ENCODE results near the gene KRTAP10-3.
"Not testable (repeated sequence)": the region's sequence is repeated elsewhere in the genome, so short reads cannot be mapped to it uniquely, and the experiment has no call there.

The KRTAP10-3 gene

GRCh38 chr21:44550285-44550684 is 8.3 kb downstream of the KRTAP10-3 start:
- DNase-seq: not testable (repeated sequence)

DNA sequence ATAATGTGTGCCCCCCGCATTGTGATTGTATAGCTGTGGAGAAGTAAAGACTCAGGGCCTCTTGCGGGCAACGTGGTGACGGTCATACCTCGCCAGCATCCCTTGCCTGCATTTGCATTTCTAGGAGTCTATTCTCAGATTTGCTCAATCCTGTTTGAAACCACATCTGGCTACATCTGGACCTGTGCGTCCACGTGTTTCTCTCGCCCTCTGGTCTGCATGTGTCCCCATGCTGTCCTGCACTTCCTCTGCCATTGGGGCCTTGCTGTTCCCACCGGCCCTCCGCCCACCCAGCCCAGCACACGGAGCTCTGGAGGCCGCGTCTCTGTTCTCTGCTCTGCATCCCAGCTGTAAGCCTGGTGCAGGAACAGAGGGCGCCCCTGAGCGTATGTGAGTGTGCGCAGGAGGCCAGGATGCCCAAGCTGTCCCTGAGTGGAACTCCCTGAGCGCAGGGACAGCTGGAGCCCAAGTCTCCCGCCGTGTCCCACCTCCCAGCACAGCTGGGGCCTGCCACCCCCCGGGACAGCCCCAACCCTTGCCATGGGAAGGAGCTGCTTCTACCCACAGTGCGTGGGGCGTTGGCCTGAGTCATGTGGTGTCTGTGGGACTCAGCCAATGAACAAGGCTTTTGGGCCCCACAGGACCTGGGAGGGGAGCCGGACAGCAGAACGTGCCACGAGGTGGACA is 8.9 kb downstream of the KRTAP10-3 start:
- no peak for DNase-seq

DNA sequence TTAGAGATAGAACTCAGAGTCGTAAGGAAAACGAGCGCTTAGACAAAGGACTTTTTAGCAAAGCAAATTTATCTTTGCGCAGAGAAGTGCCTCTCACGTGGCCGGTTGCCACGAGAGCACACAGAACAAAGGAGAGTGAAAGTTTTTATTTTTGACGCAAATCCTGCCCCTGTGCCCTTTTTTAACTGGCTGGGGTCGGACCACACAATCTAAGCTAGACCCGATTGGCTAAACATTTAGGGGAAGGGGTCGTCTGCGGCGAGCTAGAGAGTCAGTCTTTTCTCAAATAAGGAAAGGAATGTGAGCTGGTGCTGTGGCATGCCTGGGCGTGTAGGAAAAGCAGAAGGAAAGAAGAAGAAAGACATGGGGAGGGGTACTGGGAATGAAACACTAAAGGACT is 9.7 kb downstream of the KRTAP10-3 start:
- no peak for DNase-seq

GRCh38 chr21:44548381-44548780 is 10.2 kb downstream of the KRTAP10-3 start:
- no peak for DNase-seq

GRCh38 chr21:44547656-44548331 is 10.8 kb downstream of the KRTAP10-3 start:
- DNase-seq: no peak

DNA sequence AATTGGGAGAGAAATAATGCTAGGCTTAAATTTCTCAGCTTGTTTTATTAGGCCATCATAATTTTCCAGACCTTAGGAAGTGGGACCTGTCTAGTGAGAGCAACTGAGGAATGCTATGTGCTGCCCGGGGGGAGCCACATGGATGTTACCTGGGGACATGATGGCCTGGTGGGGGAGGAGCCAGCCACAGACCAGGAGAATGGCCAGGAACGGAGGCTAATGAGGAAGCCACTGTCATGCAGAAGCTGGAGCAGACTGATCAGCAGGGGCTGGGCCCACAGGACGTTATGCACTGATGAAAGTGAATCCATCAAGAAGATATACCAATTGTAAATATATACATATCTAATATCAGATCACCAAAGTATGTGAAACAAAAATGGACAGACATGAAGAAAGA is 14.0 kb downstream of the KRTAP10-3 start:
- no peak for DNase-seq

- DNase-seq: no peak
These were observed 15.9 kb downstream of the KRTAP10-3 start for GRCh38 chr21:44542716-44543115.

GRCh38 chr21:44540741-44541288 is 17.8 kb downstream of the KRTAP10-3 start:
- DNase-seq: no peak

GRCh38 chr21:44539991-44540666 is 18.5 kb downstream of the KRTAP10-3 start, which contains the start of gene KRTAP10-1:
Gene KRTAP10-1, minus strand, starts transcription at chr21:44540195. Its CDS starts 45 bp downstream, at chr21:44540150.
- DNase-seq: no peak

DNA sequence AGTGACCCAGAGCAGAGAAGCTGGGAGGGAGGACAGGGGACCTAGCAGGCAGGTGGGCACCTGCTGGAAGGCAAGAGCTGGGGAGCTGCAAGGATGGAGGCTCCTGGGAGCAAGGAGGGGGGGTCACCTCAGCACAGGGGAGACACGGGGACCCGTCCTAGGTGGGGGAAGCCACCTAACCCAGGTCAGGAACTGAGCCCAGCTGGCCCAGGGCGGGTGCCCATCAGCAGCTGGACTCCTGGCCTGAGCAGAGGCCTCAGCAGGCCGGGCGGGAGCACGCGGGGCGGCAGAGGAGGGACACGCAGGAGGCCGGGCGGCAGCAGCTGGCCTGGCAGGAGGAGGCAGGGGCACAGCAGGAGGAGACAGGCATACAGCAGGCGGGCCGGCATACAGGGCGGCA is 19.5 kb downstream of the KRTAP10-3 start:
- no peak for DNase-seq

DNA sequence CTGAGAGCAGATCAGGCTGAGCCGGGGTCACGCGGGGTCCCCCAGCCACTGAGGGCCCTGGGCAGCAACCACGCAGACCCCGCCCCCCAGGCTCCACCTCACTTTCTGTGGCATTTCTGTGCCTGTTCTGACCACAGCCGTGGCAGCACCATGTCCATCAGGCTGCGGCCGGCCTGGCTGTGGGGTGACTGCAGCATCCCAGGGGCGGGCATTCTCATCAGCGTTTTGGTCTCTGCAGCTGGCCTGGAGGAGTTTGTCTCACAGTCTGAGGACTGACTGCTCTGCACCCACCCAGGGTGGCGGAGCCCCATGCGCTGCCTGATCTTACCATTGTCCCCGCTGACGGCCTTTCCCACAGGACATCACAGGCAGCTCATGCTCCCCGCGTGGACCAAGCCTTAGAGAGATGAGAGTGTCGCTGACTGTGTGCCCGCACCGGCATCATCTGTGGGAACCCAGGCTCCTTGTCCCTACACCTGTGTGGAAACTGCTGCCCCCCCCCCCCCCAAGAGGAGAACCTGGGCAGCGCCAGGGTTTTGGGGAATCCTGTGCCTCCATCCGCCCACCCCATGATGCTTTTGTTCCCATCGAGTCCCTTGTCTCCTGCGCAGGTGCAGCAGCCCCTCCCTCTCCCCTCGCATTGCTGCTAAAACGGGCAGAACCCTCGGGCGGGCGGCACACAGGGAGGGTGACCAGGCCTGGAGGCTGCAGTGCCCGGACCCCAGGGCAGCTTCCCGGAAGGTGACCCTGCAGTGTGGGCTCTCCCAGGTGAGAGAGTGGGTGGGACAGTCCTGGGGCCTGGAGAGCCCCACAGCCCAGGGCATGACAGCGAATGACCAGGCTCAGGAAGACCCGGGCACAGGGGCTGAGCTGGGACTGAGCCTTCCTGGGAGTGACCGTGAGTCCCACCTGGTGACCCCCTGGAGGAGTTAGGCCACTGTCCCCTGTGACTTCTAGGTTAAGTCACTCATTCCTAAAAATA is 20.4 kb downstream of the KRTAP10-3 start:
- DNase-seq: no peak

- DNase-seq: no peak
These were observed 22.6 kb downstream of the KRTAP10-3 start for GRCh38 chr21:44535963-44536362.

DNA sequence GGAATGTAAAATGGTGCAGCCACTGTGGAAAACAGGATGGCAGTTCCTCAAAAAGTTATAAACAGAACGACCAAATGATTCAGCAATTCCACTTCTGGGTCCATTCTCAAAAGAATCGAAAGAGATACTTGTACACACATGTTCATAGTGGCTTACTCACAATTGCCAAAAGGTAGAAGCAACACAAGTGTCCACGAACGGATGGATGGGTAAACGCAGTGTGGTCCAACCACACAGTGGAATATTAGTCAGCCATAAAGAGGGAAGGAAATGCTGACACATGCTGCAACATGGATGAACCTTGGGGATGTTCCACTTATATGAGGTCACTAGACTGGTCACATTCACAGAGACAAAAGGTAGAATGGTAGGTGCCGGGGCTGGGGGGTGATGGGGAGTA is 23.9 kb downstream of the KRTAP10-3 start:
- DNase-seq: no peak

DNA sequence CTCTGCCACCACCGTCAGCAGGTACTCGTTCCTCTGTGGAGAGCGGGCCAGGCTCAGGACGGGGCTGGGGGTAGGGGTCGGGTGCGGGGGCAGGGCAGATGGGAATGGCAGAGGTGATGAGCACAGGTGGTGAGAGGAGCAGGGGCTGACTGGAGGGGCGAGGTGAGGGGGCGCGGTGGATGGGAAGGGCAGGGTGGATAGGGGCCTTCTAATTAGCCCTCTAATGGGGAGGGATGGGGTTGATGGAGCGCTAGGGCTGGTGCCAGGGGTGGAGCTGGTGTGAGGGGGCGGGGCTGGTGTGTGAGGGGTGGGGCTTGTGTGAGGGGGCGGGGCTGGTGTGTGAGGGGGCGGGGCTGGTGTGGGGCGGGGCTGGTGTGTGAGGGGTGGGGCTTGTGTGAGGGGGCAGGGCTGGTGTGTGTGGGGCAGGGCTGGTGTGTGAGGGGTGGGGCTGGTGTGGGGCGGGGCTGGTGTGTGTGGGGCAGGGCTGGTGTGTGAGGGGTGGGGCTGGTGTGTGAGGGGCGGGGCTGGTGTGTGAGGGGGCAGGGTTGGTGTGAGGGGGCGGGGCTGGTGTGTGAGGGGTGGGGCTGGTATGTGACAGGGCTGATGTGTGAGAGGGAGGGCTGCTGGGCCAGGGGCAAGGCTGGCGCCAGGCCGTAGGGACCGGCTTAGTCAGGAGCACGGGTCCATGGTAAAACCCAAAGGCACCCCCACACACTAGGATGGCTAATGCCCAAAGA is 24.5 kb downstream of the KRTAP10-3 start:
- no peak for DNase-seq

DNA sequence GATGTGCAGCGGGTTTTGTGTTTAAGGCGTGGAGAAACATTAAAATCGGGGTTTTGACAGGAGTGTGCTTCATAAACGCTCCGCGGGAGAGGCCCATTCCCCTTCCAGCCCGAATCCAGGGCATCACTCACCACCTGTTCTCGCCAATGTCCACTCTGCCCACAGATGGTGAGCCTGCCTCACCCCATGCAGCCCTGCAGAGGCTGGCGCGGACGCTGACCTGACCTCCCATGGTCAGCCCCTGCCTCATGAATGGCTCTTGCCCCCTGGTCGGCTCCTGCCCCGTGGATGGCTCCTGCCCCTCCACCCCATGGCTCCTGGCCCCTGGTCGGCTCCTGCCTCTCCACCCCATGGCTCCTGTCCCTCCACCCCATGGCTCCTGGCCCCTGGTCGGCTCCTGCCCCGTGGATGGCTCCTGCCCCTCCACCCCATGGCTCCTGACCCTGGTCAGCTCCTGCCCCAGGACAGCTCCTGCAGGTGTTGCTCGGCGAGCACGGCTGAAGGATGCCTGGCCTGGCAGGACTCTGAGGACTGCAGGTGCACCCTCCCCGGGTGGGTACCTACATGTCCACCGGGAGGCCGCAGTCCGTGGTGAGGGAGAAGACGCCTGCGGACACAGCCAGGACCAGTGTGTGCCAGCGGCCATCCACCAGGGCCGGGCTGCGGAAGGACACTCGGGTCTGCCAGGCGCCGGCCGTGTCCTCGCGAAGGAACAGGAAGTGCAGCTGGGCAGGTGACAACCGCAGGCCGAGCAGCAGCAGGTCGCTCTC is 25.3 kb downstream of the KRTAP10-3 start:
- DNase-seq: no peak

- DNase-seq: no peak
These were observed 25.9 kb downstream of the KRTAP10-3 start for GRCh38 chr21:44532712-44533111.

GRCh38 chr21:44531606-44532564 is 26.7 kb downstream of the KRTAP10-3 start:
- DNase-seq: no peak
